Measurements from ENCODE around the gene CPSF7.

The CPSF7 gene

GRCh38 chr11:61380884-61381283 is 48.9 kb downstream of the CPSF7 start:
- H3K27ac ChIP-seq: no peak overlapping the region
- H3K9me3 ChIP-seq: no peaks in the 10 kb centered on the region
- no peaks in the 10 kb centered on the region for H3K36me3 ChIP-seq
- peaks cover 15 to 16% of the 10 kb centered on the region in 2 experiments for H3K4me1 ChIP-seq (ENCODE audit: control insufficient read depth in 1 of 2, insufficient read depth in 1 of 2, low read depth in 1 of 2, low read length in 1 of 2)
- no peak overlapping the region for H3K4me3 ChIP-seq (ENCODE audit: low read depth in 1 of 2, low read length in 1 of 2)
- TF ChIP-seq CTCF (IDR thresholded peaks at IDR 0.05): no peak
- H3K27me3 ChIP-seq: no peaks in the 10 kb centered on the region

- Histone ChIP-seq H3K4me3 (ENCODE audit: low read depth in 1 of 2, low read length in 1 of 2) (no peak overlapping the region), H3K27ac (peak overlapping the region; percentile 2), H3K9me3 (no peaks in the 10 kb centered on the region), H3K36me3 (no peaks in the 10 kb centered on the region), H3K27me3 (no peaks in the 10 kb centered on the region), H3K4me1 (ENCODE audit: control insufficient read depth in 1 of 2, insufficient read depth in 1 of 2, low read depth in 1 of 2, low read length in 1 of 2) (peaks cover 10% of the 10 kb centered on the region in 2 experiments)
- no peak for TF ChIP-seq CTCF (IDR thresholded peaks at IDR 0.05)
Measured at GRCh38 chr11:61378713-61379313, 51.0 kb downstream of the CPSF7 start.

- no peaks in the 10 kb centered on the region for H3K9me3 ChIP-seq
- H3K27me3 ChIP-seq: no peaks in the 10 kb centered on the region
- peaks cover 10% of the 10 kb centered on the region in 2 experiments for H3K4me1 ChIP-seq (ENCODE audit: control insufficient read depth in 1 of 2, insufficient read depth in 1 of 2, low read depth in 1 of 2, low read length in 1 of 2)
- no peak for TF ChIP-seq CTCF (IDR thresholded peaks at IDR 0.05)
- H3K4me3 ChIP-seq (ENCODE audit: low read depth in 1 of 2, low read length in 1 of 2): no peak overlapping the region
- no peak overlapping the region for H3K27ac ChIP-seq
- no peaks in the 10 kb centered on the region for H3K36me3 ChIP-seq
Measured at GRCh38 chr11:61377461-61378160, 52.2 kb downstream of the CPSF7 start.

- H3K9me3 ChIP-seq: no peaks in the 10 kb centered on the region
- H3K4me3 ChIP-seq (ENCODE audit: low read depth in 1 of 2, low read length in 1 of 2): no peak overlapping the region
- TF ChIP-seq CTCF (IDR thresholded peaks at IDR 0.05): no peak
- no peaks in the 10 kb centered on the region for H3K36me3 ChIP-seq
- H3K4me1 ChIP-seq (ENCODE audit: control insufficient read depth in 1 of 2, insufficient read depth in 1 of 2, low read depth in 1 of 2, low read length in 1 of 2): peaks cover 10% of the 10 kb centered on the region in 2 experiments
- no peak overlapping the region for H3K27ac ChIP-seq
- H3K27me3 ChIP-seq: no peaks in the 10 kb centered on the region
Measured at GRCh38 chr11:61375761-61376108, 54.0 kb downstream of the CPSF7 start.

- no peak overlapping the region for H3K27ac ChIP-seq
- H3K4me1 ChIP-seq (ENCODE audit: control insufficient read depth in 1 of 2, insufficient read depth in 1 of 2, low read depth in 1 of 2, low read length in 1 of 2): no peaks in the 10 kb centered on the region
- H3K4me3 ChIP-seq (ENCODE audit: low read depth in 1 of 2, low read length in 1 of 2): no peak overlapping the region
- H3K27me3 ChIP-seq: no peaks in the 10 kb centered on the region
- no peaks in the 10 kb centered on the region for H3K9me3 ChIP-seq
- no peak for TF ChIP-seq CTCF (IDR thresholded peaks at IDR 0.05)
- H3K36me3 ChIP-seq: peaks cover 27% of the 10 kb centered on the region
Measured at GRCh38 chr11:61372659-61373420, 56.9 kb downstream of the CPSF7 start.
